SH-SY5Y (cell line): ENCODE results near the gene IGFBP5.

Experiments used
- GATA2 ChIP-seq: IDR thresholded peaks from 2 replicates; pipeline ENCODE4 v1.6.1; 2011; ENCODE audit warnings: mild to moderate bottlenecking, low read depth, low read length
- GATA3 ChIP-seq: IDR thresholded peaks from 2 replicates; pipeline ENCODE4 v1.6.1; 2011; ENCODE audit warnings: low read depth, mild to moderate bottlenecking, low read length, moderate library complexity

DNA sequence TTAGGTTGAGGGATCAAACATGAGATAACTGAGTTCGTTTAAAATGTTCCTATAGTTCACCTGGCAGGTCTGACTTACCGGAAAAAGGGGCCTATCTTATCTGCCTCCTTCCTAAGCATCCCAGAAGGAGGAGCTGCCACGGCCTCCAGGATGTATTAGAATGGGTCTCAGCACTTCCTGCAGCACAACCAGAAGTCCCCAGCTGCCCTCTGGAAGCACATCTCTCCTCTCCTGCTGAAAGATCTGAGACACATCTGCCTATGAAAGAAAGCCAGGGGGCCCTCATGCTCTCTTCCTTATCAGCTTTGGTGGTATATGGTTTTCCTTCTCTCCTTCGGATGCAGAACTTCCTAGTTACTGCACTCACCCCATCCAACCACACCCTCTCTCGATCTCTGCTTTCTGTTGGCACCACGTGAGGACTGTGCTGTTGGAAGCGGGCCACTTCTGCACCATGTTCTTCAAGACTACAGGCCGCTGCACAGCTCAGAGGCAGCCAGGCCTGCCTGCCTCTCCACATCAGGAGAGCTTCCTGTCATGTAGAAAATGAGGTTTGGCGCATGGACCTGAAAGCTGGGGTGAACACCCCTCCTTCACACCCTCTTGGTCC, 6.5 kb downstream of the IGFBP5 start:
- TF ChIP-seq GATA2 (no peak), GATA3 (no peak)
